K562 treated with DMSO at 1 percent for 48 hours (cell line): ENCODE results near the gene DDX53. TPM values are rescaled to one million over a fixed set of nuclear protein-coding genes. Genes with fewer than 3 reads are reported as not detected.

Experiments
- total RNA-seq: library from RNA; unstranded; fragments of 300-600 nt; gene quantifications from 2 replicates; pipeline ENCODE4 v1.2.3, GENCODE V29; 2022; ENCODE audit warnings: low replicate concordance; ENCODE audit errors: extremely low read depth

DDX53 gene
- total RNA-seq: not detected in 2 replicates

DNA sequence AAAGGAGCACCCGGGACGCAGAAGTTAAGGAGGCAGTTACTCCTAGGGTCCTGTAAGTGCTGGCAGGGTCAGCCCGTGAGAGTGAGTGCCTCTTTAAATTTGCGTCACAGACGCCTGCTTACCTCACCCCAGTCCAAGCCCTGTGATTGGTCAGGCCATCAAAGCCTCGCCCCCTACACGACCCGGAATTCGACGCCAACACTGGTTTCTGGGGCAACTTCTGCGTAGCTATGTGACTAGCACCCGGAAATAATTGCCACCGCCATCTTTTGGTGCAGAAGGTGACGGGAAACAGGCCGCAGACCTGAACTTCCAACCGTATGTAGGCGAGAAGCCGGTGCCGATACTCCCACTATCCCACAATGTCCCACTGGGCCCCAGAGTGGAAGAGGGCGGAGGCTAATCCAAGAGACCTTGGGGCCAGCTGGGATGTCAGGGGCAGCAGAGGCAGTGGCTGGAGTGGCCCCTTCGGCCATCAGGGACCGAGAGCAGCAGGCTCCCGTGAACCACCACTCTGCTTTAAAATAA is at the start of gene DDX53:
Gene DDX53 (plus strand): TSS at position 265 of the 528 bp plus-strand sequence. CDS start 98 bp downstream, at position 363.

